ENCODE results near the gene STXBP2. TPM values are rescaled to one million over a fixed set of nuclear protein-coding genes. Genes with fewer than 3 reads are reported as not detected.

Gene STXBP2
- total RNA-seq, 1 experiment from 2014 or later = 14.5 TPM

- in situ Hi-C loops (cut with HindIII; ENCODE audit: low pct_unique_long_range_greater_than_20kb, low sequenced_read_pairs) = no loop called here
- DNase-seq (ENCODE audit: low read depth) = no peak
Measured at GRCh38 chr19:7611541-7612279, 25.2 kb upstream of the STXBP2 start.

DNA sequence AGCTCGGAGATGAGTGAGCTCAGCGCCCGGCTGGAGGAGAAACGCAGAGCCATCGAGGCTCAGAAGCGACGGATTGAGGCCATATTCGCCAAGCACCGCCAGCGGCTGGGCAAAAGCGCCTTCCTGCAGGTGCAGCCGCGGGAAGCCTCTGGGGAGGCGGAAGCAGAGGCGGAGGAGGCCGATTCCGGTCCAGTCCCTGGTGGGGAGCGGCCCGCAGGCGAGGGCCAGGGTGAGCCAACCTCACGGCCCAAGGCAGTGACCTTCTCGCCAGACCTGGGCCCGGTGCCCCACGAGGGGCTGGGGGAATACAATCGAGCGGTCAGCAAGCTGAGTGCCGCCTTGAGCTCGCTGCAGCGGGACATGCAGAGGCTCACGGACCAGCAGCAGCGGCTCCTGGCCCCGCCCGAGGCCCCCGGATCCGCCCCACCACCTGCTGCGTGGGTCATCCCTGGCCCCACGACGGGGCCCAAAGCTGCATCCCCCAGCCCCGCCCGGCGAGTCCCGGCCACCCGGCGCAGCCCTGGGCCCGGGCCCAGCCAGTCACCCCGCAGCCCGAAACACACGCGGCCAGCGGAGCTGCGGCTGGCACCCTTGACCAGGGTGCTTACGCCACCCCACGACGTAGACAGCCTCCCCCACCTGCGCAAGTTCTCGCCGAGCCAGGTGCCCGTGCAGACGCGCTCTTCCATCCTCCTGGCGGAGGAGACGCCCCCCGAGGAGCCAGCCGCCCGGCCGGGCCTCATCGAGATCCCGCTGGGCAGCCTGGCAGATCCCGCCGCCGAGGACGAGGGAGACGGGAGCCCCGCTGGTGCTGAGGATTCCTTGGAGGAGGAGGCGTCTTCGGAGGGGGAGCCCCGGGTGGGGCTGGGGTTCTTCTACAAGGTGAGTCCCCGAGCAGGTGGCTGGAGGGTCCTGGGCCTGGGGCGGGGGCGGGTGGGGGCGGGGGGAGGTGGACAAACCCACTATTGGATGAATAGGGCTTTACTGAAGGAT, 24.3 kb upstream of the STXBP2 start:
- no peak for DNase-seq (ENCODE audit: low read depth)
- in situ Hi-C loops (cut with HindIII; ENCODE audit: low pct_unique_long_range_greater_than_20kb, low sequenced_read_pairs) = no loop called here

DNA sequence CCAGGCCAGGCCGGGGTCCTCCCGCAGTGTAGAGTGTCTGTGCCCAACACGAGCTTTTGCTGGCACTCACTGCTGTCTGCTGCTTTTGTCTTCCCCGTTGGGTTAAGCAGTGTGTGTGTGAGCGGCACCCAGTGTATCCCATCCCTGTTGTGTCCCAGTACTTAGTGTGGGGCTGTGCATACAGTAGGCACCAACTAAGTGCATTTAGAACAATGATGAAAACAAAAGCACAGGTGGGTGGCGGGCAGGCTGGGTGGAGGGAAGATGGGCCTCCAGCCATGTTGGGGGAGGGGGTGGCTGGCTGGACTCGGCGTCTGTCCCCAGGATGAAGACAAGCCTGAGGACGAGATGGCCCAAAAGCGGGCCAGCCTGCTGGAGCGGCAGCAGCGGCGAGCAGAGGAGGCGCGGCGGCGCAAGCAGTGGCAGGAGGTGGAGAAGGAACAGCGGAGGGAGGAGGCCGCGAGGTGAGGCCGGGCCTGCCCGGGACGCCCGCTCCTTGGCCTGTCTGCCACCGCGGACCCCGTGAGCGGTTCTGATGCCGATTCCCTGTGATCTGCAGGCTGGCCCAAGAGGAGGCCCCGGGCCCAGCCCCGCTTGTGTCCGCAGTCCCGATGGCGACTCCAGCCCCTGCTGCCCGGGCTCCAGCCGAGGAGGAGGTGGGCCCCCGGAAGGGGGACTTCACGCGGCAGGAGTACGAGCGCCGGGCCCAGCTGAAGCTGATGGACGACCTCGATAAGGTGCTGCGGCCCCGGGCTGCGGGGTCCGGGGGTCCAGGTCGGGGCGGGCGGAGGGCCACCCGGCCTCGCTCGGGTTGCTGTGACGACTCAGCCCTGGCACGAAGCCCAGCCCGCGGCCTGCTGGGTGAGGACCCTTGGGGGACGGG, 21.8 kb upstream of the STXBP2 start:
- in situ Hi-C loops (cut with HindIII; ENCODE audit: low pct_unique_long_range_greater_than_20kb, low sequenced_read_pairs) = no loop called here
- DNase-seq (ENCODE audit: low read depth) = no peak

- in situ Hi-C loops (cut with HindIII; ENCODE audit: low pct_unique_long_range_greater_than_20kb, low sequenced_read_pairs) = no loop called here
- no peak for DNase-seq (ENCODE audit: low read depth)
Measured at GRCh38 chr19:7617172-7617571, 19.7 kb upstream of the STXBP2 start.

DNA sequence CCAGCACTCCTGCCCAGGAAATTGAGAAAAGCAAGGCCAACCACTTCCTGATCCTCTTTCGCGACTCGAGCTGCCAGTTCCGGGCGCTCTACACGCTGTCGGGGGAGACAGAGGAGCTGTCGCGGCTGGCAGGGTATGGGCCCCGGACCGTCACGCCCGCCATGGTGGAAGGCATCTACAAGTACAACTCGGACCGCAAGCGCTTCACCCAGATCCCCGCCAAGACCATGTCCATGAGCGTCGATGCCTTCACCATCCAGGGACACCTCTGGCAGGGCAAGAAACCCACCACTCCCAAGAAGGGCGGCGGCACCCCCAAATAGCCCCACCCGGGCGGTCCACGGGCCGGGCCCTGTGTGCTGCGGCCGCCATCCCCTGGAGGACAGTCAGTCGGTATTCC, 19.2 kb upstream of the STXBP2 start:
- in situ Hi-C loops (cut with HindIII; ENCODE audit: low pct_unique_long_range_greater_than_20kb, low sequenced_read_pairs) = no loop called here
- no peak for DNase-seq (ENCODE audit: low read depth)

DNA sequence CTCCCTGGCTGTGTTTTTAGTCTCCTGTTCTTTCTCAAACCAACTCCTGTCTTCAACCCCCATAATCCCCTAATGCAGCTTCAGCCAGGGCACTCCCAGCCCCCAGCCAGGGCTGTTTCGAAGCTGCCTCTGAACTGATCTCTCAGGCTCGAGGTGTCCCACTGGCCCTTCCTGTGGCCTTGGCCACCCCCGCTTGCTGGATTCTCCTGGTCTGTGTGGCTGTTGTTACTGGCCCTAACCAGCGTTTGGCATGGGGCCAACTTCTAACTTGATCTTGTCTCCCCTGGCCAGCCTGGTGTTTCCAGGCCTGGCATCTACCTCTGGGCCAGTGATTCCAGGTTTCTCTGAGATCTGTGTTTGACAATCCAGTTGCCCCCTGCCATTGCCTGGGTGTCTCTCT, 18.6 kb upstream of the STXBP2 start:
- in situ Hi-C loops (cut with HindIII; ENCODE audit: low pct_unique_long_range_greater_than_20kb, low sequenced_read_pairs) = no loop called here
- no peak for DNase-seq (ENCODE audit: low read depth)

DNA sequence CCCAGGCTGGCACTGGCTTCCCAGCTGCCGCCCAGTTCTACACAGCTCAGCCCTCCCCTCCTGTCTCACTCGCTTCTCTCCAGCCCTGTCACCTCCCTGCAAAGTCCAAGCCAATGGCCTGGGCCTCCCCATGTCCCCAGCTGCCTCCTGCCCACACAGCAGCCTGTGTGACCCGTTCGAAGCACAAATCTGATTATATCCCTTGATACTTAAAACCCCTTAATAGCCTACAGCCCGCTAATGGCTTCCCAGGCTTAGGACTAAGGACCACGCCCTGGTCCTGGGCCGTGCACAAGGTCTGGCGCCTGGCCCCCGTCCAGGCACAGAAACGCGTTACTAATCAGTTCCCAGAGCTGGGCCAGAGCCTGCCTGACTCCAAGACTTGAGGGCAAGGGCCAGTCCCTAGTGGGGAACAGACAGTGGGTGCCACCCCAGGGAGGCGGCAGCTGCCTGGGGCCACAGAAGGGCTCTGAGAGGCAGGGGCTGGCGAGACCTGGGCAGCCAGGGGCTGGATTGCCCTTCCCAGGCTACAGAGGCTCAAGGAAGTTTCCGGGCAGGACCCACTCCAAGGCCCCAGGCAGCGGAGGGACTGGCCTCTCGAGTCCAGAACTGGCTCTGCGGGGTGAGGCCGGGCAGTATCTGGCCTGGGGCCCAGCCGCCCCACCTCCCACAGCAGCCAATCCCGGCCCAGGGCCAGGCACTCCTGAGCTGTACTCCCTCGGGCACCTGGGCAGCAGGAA, 18.0 kb upstream of the STXBP2 start:
- no peak for DNase-seq (ENCODE audit: low read depth)
- in situ Hi-C loops (cut with HindIII; ENCODE audit: low pct_unique_long_range_greater_than_20kb, low sequenced_read_pairs) = no loop called here

- in situ Hi-C loops (cut with HindIII; ENCODE audit: low pct_unique_long_range_greater_than_20kb, low sequenced_read_pairs) = no loop called here
- DNase-seq (ENCODE audit: low read depth) = no peak
Measured at GRCh38 chr19:7619671-7620441, 17.1 kb upstream of the STXBP2 start.

DNA sequence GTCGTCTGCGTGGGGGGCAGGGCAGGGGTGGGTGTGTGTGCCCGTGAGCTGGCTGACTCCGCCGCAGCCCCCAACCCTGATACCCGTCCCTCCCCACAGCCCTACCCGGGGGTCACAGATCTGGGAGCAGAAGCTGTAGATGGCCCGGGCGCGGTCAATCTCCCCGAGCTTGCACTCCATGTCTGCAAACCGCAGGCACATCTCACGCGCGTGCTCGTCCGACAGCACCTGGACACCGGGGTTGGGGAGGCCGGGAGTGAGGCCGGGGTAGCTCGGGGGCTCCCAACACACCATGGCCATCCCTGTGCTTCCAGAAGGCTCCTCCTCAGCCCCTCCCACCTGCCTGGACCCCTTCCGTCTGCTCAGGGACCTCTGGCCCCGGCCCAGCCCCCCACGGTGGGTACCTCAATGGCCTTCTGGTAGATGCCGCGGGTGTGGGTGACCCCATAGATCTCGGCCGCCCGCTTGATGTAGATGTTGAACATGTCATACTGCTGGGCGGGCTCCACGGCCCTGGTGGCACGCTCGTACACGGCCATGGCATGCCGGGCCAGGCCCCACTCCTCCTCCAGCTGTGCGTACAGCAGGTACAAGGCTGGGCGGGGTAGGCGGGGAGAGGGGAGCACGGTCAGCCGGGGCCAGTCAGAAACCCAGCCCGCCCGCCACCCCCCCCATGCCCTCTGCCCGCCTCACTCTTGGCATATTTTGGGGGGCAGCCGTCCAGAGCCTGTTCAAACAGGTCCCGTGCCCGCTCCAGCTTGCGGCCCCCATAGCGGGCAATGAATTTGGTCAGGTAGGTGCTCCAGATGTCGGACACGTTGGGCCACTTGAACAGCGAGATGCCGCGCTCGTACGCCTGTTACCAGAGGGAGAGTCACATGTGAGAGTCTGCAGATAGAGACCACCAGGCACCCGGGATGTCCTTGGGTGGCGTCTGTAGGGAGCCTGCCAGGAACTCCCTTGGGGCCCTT, 16.2 kb upstream of the STXBP2 start:
- in situ Hi-C loops (cut with HindIII; ENCODE audit: low pct_unique_long_range_greater_than_20kb, low sequenced_read_pairs) = no loop called here
- DNase-seq (ENCODE audit: low read depth) = no peak

DNA sequence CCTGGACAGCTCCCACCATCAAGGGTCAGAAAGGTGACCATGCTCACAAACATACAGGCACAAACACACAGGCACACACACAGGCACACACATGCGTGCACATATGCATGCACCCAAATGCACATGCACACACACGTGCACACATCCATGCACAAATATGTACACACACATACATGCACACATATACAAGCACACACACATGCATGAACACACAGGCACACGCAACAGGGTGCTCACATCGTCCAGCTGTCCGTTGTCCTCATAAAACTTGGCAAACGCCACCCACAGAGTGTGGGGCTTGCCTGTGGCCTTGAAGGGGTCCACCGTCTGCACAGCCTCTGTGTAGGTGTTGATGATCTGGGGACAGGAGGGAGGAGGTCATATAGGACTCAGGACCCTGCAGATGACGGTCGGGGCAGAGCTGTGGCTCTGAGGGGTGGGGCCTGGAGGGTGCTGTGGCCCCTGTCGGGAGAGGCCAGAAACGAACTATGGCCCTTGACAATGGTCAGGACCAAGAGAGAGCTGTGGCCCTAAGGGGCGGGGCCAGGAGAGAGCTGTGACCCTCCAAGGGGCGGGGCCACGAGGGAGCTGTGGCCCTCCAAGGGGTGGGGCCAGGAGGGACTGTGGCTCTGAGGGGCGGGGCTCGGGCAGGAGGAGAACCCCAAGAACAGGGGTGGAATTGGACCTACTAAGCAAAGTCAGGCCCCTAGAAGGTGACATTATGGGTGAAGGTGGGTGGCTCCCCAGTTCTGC, 13.8 kb upstream of the STXBP2 start:
- in situ Hi-C loops (cut with HindIII; ENCODE audit: low pct_unique_long_range_greater_than_20kb, low sequenced_read_pairs) = no loop called here
- DNase-seq (ENCODE audit: low read depth) = no peak

DNA sequence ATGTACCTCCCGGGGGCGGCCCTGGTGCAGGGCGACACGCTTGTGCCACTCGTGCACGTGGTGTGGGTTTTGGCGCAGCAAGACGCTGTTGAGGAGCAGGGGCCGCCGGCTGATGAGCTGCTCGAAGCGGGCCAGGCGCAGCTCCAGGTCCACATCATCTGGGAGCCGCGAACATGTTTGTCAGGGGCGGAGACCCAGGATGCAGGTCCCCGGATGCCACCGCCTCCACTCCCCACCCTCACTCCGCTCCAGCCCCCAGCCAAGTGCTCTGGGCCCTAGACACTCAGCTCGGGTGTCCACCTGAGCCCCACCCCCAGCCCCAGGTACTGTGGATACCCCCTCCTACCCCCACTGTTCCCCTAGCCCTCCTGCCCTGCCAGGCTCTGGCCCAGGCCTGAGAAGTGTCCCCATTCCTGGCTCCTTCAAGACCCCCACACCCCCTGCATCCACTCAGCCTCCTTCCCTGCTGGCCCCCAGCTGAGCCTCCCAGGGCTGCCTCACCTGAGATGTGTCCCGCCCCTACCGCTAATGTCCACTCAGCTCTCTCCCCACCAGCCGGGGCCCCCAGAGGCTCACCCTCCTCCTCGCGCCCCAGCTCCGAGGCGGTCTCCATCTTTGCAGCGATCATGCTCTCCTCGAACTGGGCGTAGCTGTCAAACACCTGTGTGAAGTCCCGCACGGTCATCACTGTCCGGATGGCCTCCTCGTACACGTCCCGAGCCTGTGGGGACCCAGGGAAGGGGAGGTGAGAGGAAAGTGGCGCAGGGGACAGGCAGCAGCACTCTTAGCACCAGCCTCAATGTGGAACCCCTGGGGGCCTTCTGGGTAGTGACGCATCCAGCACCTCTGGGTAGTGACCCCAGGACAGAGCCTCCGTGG, 12.9 kb upstream of the STXBP2 start:
- no peak for DNase-seq (ENCODE audit: low read depth)
- in situ Hi-C loops (cut with HindIII; ENCODE audit: low pct_unique_long_range_greater_than_20kb, low sequenced_read_pairs) = no loop called here

DNA sequence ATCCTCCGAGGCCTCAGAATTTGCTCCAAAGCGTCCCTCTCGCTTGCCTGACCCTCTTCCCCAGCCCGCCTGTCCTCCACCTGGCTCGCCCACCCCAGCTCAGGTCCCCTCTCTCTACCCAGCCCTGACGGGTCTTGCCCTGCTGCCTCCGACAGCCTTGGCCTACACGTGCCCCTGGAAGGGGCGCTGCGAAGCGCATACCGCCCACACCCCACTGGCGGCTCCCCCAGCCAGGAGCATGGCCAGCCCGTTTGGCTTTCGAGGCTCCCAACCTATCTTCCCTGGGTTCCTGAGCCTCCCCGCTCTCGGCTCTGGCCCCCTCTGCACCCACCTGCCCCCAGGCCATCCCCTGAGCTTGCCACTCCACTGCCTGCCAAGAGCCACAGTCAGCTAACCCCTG, 12.1 kb upstream of the STXBP2 start:
- no peak for DNase-seq (ENCODE audit: low read depth)

DNA sequence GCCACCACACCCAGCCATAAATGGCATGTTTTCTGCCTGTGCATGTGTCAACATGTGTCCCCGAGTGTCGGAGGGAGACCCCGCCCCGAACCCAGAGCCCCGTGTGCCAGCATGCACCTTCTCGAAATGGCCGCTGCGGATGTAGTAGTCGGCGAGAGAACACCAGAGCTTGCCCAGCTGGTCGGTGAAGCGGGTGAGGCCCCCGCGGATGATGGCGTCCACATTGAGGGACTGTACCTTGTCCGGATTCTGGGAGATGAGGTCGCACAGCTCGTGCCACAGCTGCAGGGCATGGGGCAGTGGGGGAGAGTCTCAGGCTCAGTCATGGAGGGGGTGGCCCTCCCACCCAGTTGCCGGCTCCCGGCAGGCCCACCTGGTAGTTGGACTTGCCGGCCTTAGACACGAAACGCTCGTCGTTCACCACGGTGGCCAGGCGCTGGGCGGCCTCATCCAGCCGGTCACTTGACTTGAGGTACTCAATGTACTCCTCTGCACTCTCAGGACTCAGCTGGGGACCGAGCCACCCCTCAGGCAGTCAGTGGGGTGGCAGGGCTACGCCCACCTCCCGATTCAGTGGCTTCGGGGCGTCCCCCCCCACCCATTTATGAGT, 11.0 kb upstream of the STXBP2 start:
- in situ Hi-C loops (cut with HindIII; ENCODE audit: low pct_unique_long_range_greater_than_20kb, low sequenced_read_pairs) = no loop called here
- no peak for DNase-seq (ENCODE audit: low read depth)

More for the DNA sequence above, 12.1 kb upstream of the STXBP2 start:
- in situ Hi-C loops (cut with HindIII; ENCODE audit: low pct_unique_long_range_greater_than_20kb, low sequenced_read_pairs) = no loop called here

DNA sequence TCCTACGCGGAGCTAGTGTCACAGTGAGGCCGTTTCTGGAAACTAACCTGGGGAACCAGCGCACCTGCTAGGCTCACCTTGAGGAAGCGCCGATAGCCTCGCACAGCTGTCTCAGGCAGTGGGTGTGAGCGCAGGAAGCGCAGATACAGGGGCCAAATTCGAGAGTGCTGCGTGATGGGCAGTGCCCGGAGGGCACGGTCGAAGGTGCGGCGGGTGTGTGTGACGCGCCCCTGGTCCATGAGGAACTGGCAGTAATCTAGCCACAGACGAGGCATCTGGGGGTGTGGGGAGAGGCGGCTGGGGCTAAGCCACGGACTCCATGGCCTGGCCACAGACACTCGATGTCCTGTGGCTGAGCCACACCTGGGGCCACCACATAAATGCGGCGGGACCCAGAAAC, 9.7 kb upstream of the STXBP2 start:
- no peak for DNase-seq (ENCODE audit: low read depth)
- in situ Hi-C loops (cut with HindIII; ENCODE audit: low pct_unique_long_range_greater_than_20kb, low sequenced_read_pairs) = no loop called here

All from Caki2 (cell line).